ENCODE data around the gene GOSR1.
"Not testable (repeated sequence)": the region's sequence is repeated elsewhere in the genome, so short reads cannot be mapped to it uniquely, and the experiment has no call there.

Gene GOSR1

DNA sequence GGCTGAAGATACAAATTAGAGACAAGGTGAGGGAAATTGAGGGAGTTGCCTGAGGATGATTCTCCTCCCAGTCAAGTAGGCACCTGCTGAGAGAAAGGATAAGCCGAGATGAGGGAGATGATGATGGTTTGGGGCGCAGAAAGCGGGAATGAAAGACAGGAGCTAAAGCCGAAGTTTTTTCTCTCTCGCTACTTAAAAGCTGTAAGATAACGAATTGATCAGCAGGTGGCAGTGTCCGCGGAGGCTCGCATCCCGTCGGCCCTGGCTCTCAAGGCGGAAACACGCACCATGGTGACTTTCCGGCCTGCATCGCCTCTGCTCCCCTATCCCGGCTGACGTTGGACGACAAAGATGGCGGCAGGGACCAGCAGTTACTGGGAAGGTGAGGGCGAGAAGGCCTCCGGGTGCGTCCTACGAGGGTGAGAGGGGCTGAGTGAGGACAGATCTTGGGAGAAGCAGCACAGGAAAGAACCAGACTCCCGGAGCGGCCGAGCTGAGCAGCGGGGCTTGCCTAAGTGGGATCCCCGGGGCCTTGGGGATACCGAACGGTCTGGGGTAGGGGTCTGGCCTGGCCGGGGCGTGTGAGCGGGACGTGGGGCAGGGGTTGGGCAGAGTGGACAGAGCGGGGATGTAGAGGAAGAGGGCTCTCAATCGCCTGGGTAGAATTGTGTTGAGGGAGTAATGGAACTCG, at the start of gene GOSR1:
Gene GOSR1, plus strand, starts transcription at position 326 of the 691 bp plus-strand sequence. Its CDS starts 26 bp downstream, at position 352.
- peak; percentile 95 for DNase-seq (ENCODE audit: low spot score)

- no peak for DNase-seq (ENCODE audit: low spot score)
Observed at GRCh38 chr17:30427611-30428010, 49.6 kb upstream of the GOSR1 start.

DNA sequence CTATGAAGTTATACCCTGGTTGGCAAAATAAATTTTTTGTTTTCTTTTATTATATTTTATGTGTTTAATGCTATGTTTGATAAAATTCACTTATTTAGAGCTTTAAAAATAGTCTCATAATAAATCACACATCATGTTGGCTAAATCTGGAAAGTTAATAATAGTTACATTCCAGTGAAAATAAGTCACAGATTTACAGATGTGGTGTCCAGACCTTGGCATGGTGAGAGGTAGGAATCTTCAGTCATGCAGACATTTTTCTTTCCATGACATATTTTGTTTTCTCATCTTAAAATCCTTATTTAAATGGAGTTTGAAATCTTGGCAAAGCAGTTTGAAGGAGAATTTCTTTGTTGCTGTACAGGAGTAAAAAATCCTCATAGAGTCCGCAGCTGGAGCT, 48.1 kb upstream of the GOSR1 start:
- DNase-seq (ENCODE audit: low spot score): no peak

GRCh38 chr17:30433514-30433913, 43.7 kb upstream of the GOSR1 start:
- peak; percentile 23 for DNase-seq (ENCODE audit: low spot score)

- no peak for DNase-seq (ENCODE audit: low spot score)
Observed at GRCh38 chr17:30436729-30437128, 40.5 kb upstream of the GOSR1 start.

GRCh38 chr17:30443721-30444120, 33.5 kb upstream of the GOSR1 start:
- no peak for DNase-seq (ENCODE audit: low spot score)

- DNase-seq (ENCODE audit: low spot score): not testable (repeated sequence)
Observed at GRCh38 chr17:30446640-30447039, 30.6 kb upstream of the GOSR1 start.

- peak; percentile 74 for DNase-seq (ENCODE audit: low spot score)
Observed at GRCh38 chr17:30449480-30449879, 27.7 kb upstream of the GOSR1 start.

GRCh38 chr17:30450125-30451027, 26.8 kb upstream of the GOSR1 start:
- DNase-seq (ENCODE audit: low spot score): no peak

DNA sequence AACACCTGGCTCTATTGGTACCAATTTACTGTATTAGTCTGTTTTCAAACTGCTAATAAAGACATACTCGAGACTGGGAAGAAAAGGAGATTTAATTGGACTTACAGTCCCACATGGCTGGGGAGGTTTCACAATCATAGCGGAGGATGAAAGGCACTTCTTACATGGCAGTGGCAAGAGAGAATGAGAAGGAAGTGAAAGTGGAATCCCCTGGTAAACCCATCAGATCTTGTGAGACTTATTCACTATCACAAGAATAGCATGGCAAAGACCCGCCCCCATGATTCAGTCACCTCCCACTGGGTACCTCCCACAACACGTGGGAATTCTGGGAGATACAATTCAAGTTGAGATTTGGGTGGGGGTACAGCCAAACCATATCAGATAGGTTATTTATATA, 22.6 kb upstream of the GOSR1 start:
- no peak for DNase-seq (ENCODE audit: low spot score)

- no peak for DNase-seq (ENCODE audit: low spot score)
Observed at GRCh38 chr17:30458371-30458770, 18.8 kb upstream of the GOSR1 start.

- not testable (repeated sequence) for DNase-seq (ENCODE audit: low spot score)
Observed at GRCh38 chr17:30458797-30459413, 18.3 kb upstream of the GOSR1 start.

- DNase-seq (ENCODE audit: low spot score): no peak
Observed at GRCh38 chr17:30468465-30468864, 8.7 kb upstream of the GOSR1 start.

- no peak for DNase-seq (ENCODE audit: low spot score)
Observed at GRCh38 chr17:30472238-30472890, 4.8 kb upstream of the GOSR1 start.

GRCh38 chr17:30475206-30475605, 2.0 kb upstream of the GOSR1 start:
- DNase-seq (ENCODE audit: low spot score): no peak

DNA sequence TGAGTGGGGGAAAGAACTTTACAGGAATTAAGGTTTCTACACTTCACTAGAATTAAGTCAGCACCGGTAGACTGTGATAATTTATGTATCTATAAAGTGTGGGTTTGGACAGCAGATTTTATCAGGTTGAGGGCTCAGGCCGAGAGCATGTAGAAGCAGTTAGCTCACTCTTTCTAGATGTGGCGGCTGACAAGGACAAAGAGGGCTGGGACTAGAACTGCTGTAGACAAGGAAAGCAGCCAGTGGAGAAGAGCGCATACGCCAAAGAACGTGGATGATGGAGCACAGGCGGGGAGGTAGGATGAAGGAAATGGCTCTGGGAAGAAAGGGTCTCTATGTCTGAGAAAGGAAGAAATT, 504 bp upstream of the GOSR1 start:
- no peak for DNase-seq (ENCODE audit: low spot score)

DNA sequence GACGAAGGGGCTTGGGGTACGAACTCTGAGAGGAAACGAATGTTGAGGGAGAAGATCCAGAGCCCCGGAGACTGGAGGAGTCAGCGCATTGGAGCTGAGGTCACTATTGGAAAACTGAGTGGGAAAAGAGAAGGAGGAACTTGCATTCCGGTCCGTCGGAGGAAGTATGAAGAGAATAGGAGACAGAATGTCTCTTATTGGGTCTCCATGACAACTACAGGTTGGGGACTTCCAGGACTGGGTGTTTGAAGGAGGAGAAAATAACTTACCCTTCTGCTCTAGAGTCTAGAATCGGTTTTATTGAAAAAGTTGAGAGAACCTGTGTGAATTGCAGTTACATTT, 537 bp downstream of the GOSR1 start:
- DNase-seq (ENCODE audit: low spot score): peak; percentile 18

DNA sequence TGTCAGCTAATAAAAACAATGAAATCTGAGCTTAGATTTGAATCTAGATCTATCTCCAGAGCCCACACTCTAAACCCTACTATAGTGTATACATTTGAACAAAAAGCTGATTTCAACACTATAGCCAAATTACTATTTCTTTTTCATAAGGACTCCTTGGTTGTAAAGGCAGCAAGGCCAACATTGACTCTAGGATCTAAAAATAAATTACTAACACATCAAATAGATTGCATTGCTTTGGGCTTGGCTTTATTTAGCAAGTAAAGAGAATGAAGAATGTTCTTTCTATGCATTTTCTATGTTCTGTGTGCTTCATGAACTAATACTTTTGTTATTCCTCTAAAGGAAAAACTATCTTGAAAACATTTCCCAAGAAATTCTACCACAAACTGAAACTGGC, 5.3 kb downstream of the GOSR1 start:
- DNase-seq (ENCODE audit: low spot score): no peak

- DNase-seq (ENCODE audit: low spot score): no peak
Observed at GRCh38 chr17:30483159-30483558, 6.0 kb downstream of the GOSR1 start.

GRCh38 chr17:30493780-30494179, 16.6 kb downstream of the GOSR1 start:
- DNase-seq (ENCODE audit: low spot score): no peak

DNA sequence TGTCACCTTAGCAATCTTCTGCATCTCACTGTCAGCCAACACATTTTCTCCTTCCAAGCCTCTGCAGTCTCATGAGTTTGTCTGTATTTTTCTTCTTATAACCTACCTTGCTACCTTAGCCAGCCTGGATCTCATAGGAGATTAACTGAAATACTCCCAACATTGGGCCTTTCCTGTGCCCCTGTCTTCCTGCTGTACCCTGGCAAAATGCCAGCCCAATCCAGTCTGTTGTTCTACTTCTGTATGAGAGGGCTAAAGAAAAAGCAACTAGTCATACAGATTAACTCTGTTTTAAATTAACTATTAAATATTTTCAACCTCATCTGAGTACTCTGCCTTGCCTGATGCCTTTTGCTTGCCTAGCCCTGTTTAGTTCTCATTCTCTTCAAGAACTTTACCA, 18.4 kb downstream of the GOSR1 start:
- DNase-seq (ENCODE audit: low spot score): no peak

DNA sequence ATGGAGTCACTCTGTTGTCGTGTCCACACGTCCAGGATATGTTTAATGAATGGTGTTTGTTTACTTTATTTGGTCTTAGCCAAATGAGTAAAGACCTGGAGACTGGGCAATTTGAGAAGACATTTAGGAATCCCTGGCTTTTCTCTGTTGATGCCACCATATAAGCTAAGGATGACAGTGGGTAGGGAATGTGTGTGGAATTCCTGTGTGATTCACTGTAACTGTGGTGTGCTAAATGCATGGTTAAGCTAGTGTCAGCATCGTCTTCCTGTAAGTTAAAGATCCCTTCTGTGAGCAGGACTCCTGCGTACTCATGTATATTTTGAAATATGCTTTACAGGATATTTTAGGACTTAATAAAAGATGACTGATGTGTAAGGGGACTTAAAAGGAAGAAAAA, 26.4 kb downstream of the GOSR1 start:
- no peak for DNase-seq (ENCODE audit: low spot score)
